ENCODE measurements around the gene NDUFAF3. TPM values are rescaled to one million over a fixed set of nuclear protein-coding genes. Genes with fewer than 3 reads are reported as not detected.

The NDUFAF3 gene
- total RNA-seq, 4 donors from 2014 or later = 8.8 to 96.6 (median 30.3) TPM

- intact Hi-C loops (cut with DNase I; ENCODE audit: low total_unique reads) = loop anchor here (10.0 kb wide), 1 partner anchor 456 kb away; no protein-coding TSS in a partner anchor
- no peaks in the 10 kb centered on the region for H3K27me3 ChIP-seq
- TF ChIP-seq CTCF (IDR thresholded peaks at IDR 0.05) (no peak), POLR2A (IDR thresholded peaks at IDR 0.05) (no peak)
- peaks cover 0 to 9% of the 10 kb centered on the region in 2 donors for H3K4me1 ChIP-seq
- no peaks in the 10 kb centered on the region for H3K36me3 ChIP-seq
- H3K4me3 ChIP-seq = peak overlapping the region; percentile 56 to 70
- peak in 1 of 2 donors; percentile 49 for DNase-seq
- H3K9me3 ChIP-seq = no peaks in the 10 kb centered on the region
- H3K27ac ChIP-seq = peak overlapping the region; percentile 93 to 94
These were observed 32.7 kb upstream of the NDUFAF3 start for GRCh38 chr3:48989126-48989795.

- peak within 1 kb of the TSS; percentile 93 to 94 for H3K27ac ChIP-seq
- H3K4me1 ChIP-seq = peaks cover 0 to 9% of the 10 kb centered on the region in 2 donors
- peak; percentile 94 for DNase-seq
- H3K36me3 ChIP-seq = no peaks in the 10 kb centered on the region
- H3K4me3 ChIP-seq = peak within 1 kb of the TSS; percentile 56 to 70
- H3K9me3 ChIP-seq = no peaks in the 10 kb centered on the region
- TF ChIP-seq POLR2A (IDR thresholded peaks at IDR 0.05) (peak; percentile 41 to 76), CTCF (IDR thresholded peaks at IDR 0.05) (peak; percentile 34 to 59 (median 40))
- H3K27me3 ChIP-seq = no peaks in the 10 kb centered on the region
- intact Hi-C loops (cut with DNase I; ENCODE audit: low total_unique reads) = loop anchor here (10.0 kb wide), 1 partner anchor 455 kb away; no protein-coding TSS in a partner anchor
These were observed 31.9 kb upstream of the NDUFAF3 start, which contains the start of gene P4HTM for GRCh38 chr3:48989796-48990635. Gene P4HTM (plus strand): TSS chr3:48990241. CDS start chr3:48990257, 16 bp downstream.

- peak overlapping the region; percentile 56 to 70 for H3K4me3 ChIP-seq
- no peaks in the 10 kb centered on the region for H3K36me3 ChIP-seq
- no peak for DNase-seq
- no peaks in the 10 kb centered on the region for H3K27me3 ChIP-seq
- intact Hi-C loops (cut with DNase I; ENCODE audit: low total_unique reads) = no loop called here
- no peak for TF ChIP-seq POLR2A (IDR thresholded peaks at IDR 0.05)
- TF ChIP-seq CTCF (IDR thresholded peaks at IDR 0.05) = no peak
- H3K4me1 ChIP-seq = peaks cover 0 to 9% of the 10 kb centered on the region in 2 donors
- no peaks in the 10 kb centered on the region for H3K9me3 ChIP-seq
- H3K27ac ChIP-seq = peak overlapping the region; percentile 93 to 94
These were observed 31.1 kb upstream of the NDUFAF3 start for GRCh38 chr3:48990636-48991469.

- intact Hi-C loops (cut with DNase I; ENCODE audit: low total_unique reads) = no loop called here
- H3K27ac ChIP-seq = peak overlapping the region in 1 of 2 donors; percentile 8
- peaks cover 0 to 9% of the 10 kb centered on the region in 2 donors for H3K4me1 ChIP-seq
- no peaks in the 10 kb centered on the region for H3K27me3 ChIP-seq
- TF ChIP-seq CTCF (IDR thresholded peaks at IDR 0.05) = no peak
- no peak for TF ChIP-seq POLR2A (IDR thresholded peaks at IDR 0.05)
- no peaks in the 10 kb centered on the region for H3K36me3 ChIP-seq
- no peak overlapping the region for H3K4me3 ChIP-seq
- H3K9me3 ChIP-seq = no peaks in the 10 kb centered on the region
- DNase-seq = no peak
These were observed 29.9 kb upstream of the NDUFAF3 start for GRCh38 chr3:48991851-48992545.
